Activated T-cell treated with anti-CD3 and anti-CD28 coated beads, Interleukin-2, amount 50 U/mL, for 72 hours (primary cell): ENCODE data around the gene PPIP5K2. TPM values are rescaled to one million over a fixed set of nuclear protein-coding genes. Genes with fewer than 3 reads are reported as not detected.
"Not testable (repeated sequence)": the region's sequence is repeated elsewhere in the genome, so short reads cannot be mapped to it uniquely, and the experiment has no call there.

Source experiments
- ATAC-seq, 2 donors: fragments of 150-1000 bp; cut with Tn5 transposase; replicated peaks in 1 of 2; 2 replicates each; pipeline ENCODE4 v1.10.0; 2021; ENCODE audit warnings: moderate library complexity in 2 of 2, mild to moderate bottlenecking in 1 of 2
- DNase-seq, 2 donors: peaks; one replicate each; pipeline ENCODE4 v3.0.0; 2021 to 2022; ENCODE audit warnings: mixed read lengths in 1 of 2
- H3K27ac Mint-ChIP-seq: one replicate; pipeline ENCODE4 v1.8.0; 2022; ENCODE audit warnings: mild to moderate bottlenecking, moderate library complexity, mixed read lengths
- H3K27me3 Mint-ChIP-seq: one replicate; pipeline ENCODE4 v1.8.0; 2022; ENCODE audit warnings: low read depth, mixed read lengths
- H3K36me3 Mint-ChIP-seq, 2 donors: one replicate each; pipeline ENCODE4 v1.8.0; 2022; ENCODE audit warnings: mixed read lengths in 2 of 2, mild to moderate bottlenecking in 1 of 2; ENCODE audit not compliant: insufficient read depth in 2 of 2
- H3K4me1 Mint-ChIP-seq: one replicate; pipeline ENCODE4 v1.8.0; 2022; ENCODE audit warnings: low read depth, mixed read lengths
- H3K4me3 Mint-ChIP-seq, 2 donors: one replicate each; pipeline ENCODE4 v1.8.0; 2022; ENCODE audit warnings: mild to moderate bottlenecking in 2 of 2, mixed read lengths in 2 of 2, moderate library complexity in 2 of 2
- H3K9me3 Mint-ChIP-seq, 2 donors: one replicate each; pipeline ENCODE4 v1.8.0; 2022; ENCODE audit warnings: mixed read lengths in 2 of 2
- total RNA-seq, 2 donors: library from RNA; stranded (reverse); gene quantifications; one replicate each; pipeline ENCODE4 v1.2.3, GENCODE V29; 2022

The PPIP5K2 gene
- 10 to 100 TPM; 61.7 to 65.7 TPM for total RNA-seq

- Mint-ChIP-seq H3K36me3 (peaks cover 3 to 4% of the 10 kb centered on the region in 2 donors), H3K9me3 (peaks cover 0 to 2% of the 10 kb centered on the region in 2 donors), H3K27me3 (no peaks in the 10 kb centered on the region), H3K4me3 (peak within 1 kb of the TSS; percentile 92 to 93), H3K27ac (peak within 1 kb of the TSS; percentile 97), H3K4me1 (peaks cover 54% of the 10 kb centered on the region)
- ATAC-seq, result peak; percentile 92
- peak; percentile 95 for DNase-seq
Observed at GRCh38 chr5:103119765-103120606, at the start of gene PPIP5K2, which contains the start of gene GIN1. Gene PPIP5K2 (plus strand): TSS chr5:103120301. CDS start chr5:103129590, 9,289 bp downstream. Gene GIN1 (minus strand): TSS chr5:103120138. CDS start chr5:103108707, 11,431 bp downstream.

DNA sequence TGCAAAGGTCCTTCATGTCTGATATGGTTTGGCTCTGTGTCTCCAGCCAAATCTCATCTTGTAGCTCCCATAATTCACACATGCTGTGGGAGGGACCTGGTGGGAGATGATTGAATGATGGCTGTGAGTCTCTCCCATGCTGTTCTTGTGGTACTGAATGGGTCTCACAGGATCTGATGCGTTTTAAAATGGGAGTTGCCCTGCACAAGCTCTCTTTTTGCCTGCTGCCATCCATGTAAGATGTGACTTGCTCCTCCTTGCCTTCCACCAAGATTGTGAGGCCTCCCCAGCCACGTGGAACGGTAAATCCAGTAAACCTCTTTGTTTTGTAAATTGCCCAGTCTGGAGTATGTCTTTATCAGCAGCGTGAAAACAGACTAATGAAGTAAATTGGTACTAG, 46.6 kb upstream of the PPIP5K2 start:
- Mint-ChIP-seq H3K36me3 (peaks cover 11 to 19% of the 10 kb centered on the region in 2 donors), H3K9me3 (peaks cover 22 to 40% of the 10 kb centered on the region in 2 donors)
- H3K4me3 Mint-ChIP-seq, H3K27me3 Mint-ChIP-seq, H3K27ac Mint-ChIP-seq, H3K4me1 Mint-ChIP-seq, ATAC-seq, DNase-seq: not testable (repeated sequence)

GRCh38 chr5:103075442-103075841, 44.7 kb upstream of the PPIP5K2 start:
- H3K9me3 Mint-ChIP-seq, result peaks cover 27 to 44% of the 10 kb centered on the region in 2 donors
- DNase-seq (no peak), ATAC-seq (no peak)
- H3K27me3 Mint-ChIP-seq, result no peaks in the 10 kb centered on the region
- H3K4me1 Mint-ChIP-seq, result no peaks in the 10 kb centered on the region
- peaks cover 13 to 24% of the 10 kb centered on the region in 2 donors for H3K36me3 Mint-ChIP-seq
- no peak overlapping the region for H3K4me3 Mint-ChIP-seq
- H3K27ac Mint-ChIP-seq, result no peak overlapping the region

- H3K9me3 Mint-ChIP-seq, result peaks cover 35 to 54% of the 10 kb centered on the region in 2 donors
- DNase-seq, result no peak
- H3K4me1 Mint-ChIP-seq, result no peaks in the 10 kb centered on the region
- H3K4me3 Mint-ChIP-seq, result no peak overlapping the region
- H3K27me3 Mint-ChIP-seq, result no peaks in the 10 kb centered on the region
- ATAC-seq, result no peak
- H3K36me3 Mint-ChIP-seq, result peaks cover 21% of the 10 kb centered on the region in 2 donors
- H3K27ac Mint-ChIP-seq, result no peak overlapping the region
Observed at GRCh38 chr5:103079796-103080195, 40.3 kb upstream of the PPIP5K2 start.

- H3K4me1 Mint-ChIP-seq, result no peaks in the 10 kb centered on the region
- no peaks in the 10 kb centered on the region for H3K27me3 Mint-ChIP-seq
- H3K4me3 Mint-ChIP-seq, result no peak overlapping the region
- DNase-seq (no peak), ATAC-seq (no peak)
- no peak overlapping the region for H3K27ac Mint-ChIP-seq
- peaks cover 14 to 25% of the 10 kb centered on the region in 2 donors for H3K9me3 Mint-ChIP-seq
- peaks cover 21 to 24% of the 10 kb centered on the region in 2 donors for H3K36me3 Mint-ChIP-seq
Observed at GRCh38 chr5:103086547-103086946, 33.6 kb upstream of the PPIP5K2 start.

DNA sequence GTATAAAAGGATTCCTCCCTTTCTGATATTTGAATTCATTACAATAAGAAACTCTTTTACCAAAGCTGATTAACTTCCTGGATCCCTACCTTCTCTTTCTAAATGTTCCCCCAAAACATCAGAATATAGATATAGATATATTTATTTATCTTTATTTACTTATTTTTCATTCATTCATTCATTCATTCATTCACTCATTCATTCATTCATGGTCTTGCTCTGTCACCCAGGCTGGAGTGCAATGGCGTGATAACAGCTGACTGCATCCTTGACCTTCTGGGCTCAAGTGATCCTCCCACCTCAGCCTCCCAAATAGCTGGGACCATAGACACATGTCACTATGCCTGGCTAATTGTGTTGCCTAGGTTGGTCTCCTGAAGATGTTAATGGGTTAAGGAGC, 30.8 kb upstream of the PPIP5K2 start:
- DNase-seq (no peak), ATAC-seq (no peak)
- Mint-ChIP-seq H3K9me3 (peaks cover 1 to 7% of the 10 kb centered on the region in 2 donors), H3K27me3 (no peaks in the 10 kb centered on the region), H3K4me1 (no peaks in the 10 kb centered on the region), H3K27ac (no peak overlapping the region), H3K4me3 (no peak overlapping the region), H3K36me3 (peaks cover 17 to 18% of the 10 kb centered on the region in 2 donors)

DNA sequence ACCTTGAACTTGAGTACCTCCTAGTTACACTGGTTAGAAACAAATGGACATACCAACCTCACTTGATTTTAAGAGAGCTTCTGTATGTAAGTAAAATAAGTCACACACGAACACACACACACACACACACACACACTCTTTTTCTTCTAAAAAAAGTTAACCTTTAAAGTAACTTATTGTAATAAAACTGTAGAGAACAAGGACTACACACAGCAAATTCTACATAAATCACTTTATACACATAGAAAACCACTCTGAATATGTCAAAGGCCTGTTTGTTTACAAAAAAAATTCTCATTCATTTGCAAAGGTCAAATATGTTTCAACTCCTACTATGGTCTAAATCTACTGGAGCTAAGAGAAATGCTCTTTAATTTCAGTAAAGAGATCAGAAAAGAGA, 29.3 kb upstream of the PPIP5K2 start:
- Mint-ChIP-seq H3K4me3 (no peak overlapping the region), H3K36me3 (peaks cover 9 to 12% of the 10 kb centered on the region in 2 donors), H3K27ac (no peak overlapping the region), H3K27me3 (no peaks in the 10 kb centered on the region), H3K9me3 (peaks cover 0 to 6% of the 10 kb centered on the region in 2 donors), H3K4me1 (no peaks in the 10 kb centered on the region)
- DNase-seq, result no peak
- no peak for ATAC-seq

DNA sequence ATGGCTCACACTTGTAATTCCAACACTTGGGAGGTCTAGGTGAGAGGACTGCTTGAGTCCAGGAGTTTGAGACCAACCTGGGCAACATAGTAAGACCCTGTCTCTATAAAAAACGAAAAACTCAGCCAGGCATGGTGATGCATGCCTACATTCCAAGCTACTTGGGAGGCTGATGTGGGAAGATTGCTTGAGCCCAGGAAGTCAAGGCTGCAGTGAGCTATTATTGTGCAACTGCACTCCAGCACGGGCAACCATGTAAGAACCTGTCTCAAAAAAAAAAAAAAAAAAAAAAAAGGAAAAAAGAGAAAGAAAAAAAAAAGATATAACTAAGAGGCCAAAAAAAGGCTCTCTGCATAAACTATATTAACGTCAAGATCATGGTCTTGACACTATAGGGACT, 27.4 kb upstream of the PPIP5K2 start:
- no peak for ATAC-seq

DNA sequence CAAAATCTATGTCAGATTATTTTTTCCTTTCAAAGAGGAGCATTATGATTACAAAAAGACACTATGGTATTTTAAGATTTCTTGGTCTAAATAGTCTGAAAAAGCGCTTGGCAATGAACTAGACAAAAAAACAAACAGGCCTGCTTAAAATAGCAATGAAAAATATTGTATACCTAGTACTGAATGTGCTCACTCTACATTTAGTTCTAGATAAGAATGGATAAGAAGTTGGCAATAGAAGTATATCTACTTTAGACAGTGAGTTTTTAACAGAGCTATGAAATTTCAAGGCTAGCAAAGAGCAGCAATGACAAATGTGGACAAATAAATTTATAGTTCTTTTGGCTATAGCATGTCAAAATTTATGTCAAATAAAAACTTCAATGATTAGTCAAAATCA, 26.4 kb upstream of the PPIP5K2 start:
- Mint-ChIP-seq H3K27me3 (no peaks in the 10 kb centered on the region), H3K36me3 (peaks cover 2 to 3% of the 10 kb centered on the region in 2 donors)
- ATAC-seq, result no peak

More for the DNA sequence above, 27.4 kb upstream of the PPIP5K2 start:
- DNase-seq, result no peak
- peaks cover 2 to 4% of the 10 kb centered on the region in 2 donors for H3K36me3 Mint-ChIP-seq
- no peaks in the 10 kb centered on the region for H3K4me1 Mint-ChIP-seq
- no peak overlapping the region for H3K4me3 Mint-ChIP-seq
- no peaks in the 10 kb centered on the region for H3K27me3 Mint-ChIP-seq
- no peaks in the 10 kb centered on the region for H3K9me3 Mint-ChIP-seq
- H3K27ac Mint-ChIP-seq, result no peak overlapping the region

DNA sequence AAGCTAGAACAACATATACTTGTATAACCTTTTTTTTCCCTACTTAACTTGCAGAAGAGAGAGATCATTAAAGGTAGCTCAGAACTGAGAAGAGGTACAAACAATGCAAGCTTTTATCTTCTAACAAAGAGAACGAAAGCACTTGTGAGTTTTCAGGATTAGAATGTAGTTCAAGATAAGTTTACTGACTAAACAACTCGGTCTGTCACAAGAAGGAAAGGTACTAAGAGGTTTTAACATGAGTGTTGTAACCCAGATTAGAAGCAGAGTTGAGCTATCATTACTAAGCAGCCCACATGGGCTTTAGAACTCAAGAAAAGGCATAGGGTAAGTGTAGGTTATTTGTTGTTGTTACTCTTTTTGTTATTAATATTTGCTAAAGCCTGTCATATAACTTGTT, 25.4 kb upstream of the PPIP5K2 start:
- Mint-ChIP-seq H3K4me3 (no peak overlapping the region), H3K36me3 (peaks cover 2 to 3% of the 10 kb centered on the region in 2 donors), H3K27ac (no peak overlapping the region), H3K4me1 (no peaks in the 10 kb centered on the region), H3K9me3 (no peaks in the 10 kb centered on the region), H3K27me3 (no peaks in the 10 kb centered on the region)
- ATAC-seq (no peak), DNase-seq (no peak)

More for the DNA sequence above, 26.4 kb upstream of the PPIP5K2 start:
- Mint-ChIP-seq H3K9me3 (no peaks in the 10 kb centered on the region), H3K4me3 (no peak overlapping the region), H3K27ac (no peak overlapping the region), H3K4me1 (no peaks in the 10 kb centered on the region)
- no peak for DNase-seq

DNA sequence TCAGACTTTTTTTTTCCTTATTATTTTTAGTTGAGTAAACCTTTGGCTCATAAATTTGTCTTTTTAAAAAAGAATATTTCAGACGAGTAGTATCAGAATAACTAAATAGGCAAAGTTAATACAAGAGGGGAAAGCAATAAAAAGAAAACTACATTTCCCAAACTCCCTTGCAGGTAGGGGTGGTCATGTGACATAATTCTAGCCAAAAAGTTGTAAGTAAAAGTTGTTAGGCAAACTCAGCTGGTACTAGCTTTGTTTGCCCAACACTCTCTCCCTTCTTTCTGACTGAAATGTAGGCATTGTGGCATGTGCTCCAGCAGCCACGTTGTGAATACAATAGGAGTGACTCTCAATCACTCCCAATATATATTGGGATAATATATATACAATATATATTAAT, 21.1 kb upstream of the PPIP5K2 start:
- ATAC-seq (no peak), DNase-seq (no peak)
- Mint-ChIP-seq H3K27ac (no peak overlapping the region), H3K36me3 (peaks cover 0 to 4% of the 10 kb centered on the region in 2 donors), H3K4me1 (no peaks in the 10 kb centered on the region), H3K27me3 (no peaks in the 10 kb centered on the region), H3K4me3 (no peak overlapping the region), H3K9me3 (no peaks in the 10 kb centered on the region)

GRCh38 chr5:103101079-103101750, 18.9 kb upstream of the PPIP5K2 start:
- no peak for DNase-seq
- no peak for ATAC-seq
- no peaks in the 10 kb centered on the region for H3K4me1 Mint-ChIP-seq
- no peak overlapping the region for H3K27ac Mint-ChIP-seq
- no peaks in the 10 kb centered on the region for H3K9me3 Mint-ChIP-seq
- no peaks in the 10 kb centered on the region for H3K27me3 Mint-ChIP-seq
- no peak overlapping the region for H3K4me3 Mint-ChIP-seq
- peaks cover 0 to 3% of the 10 kb centered on the region in 2 donors for H3K36me3 Mint-ChIP-seq

GRCh38 chr5:103102234-103102633, 17.9 kb upstream of the PPIP5K2 start:
- no peaks in the 10 kb centered on the region for H3K4me1 Mint-ChIP-seq
- H3K27me3 Mint-ChIP-seq, result no peaks in the 10 kb centered on the region
- DNase-seq (no peak), ATAC-seq (no peak)
- H3K4me3 Mint-ChIP-seq, result no peak overlapping the region
- no peak overlapping the region for H3K27ac Mint-ChIP-seq
- H3K36me3 Mint-ChIP-seq, result peaks cover 0 to 3% of the 10 kb centered on the region in 2 donors
- H3K9me3 Mint-ChIP-seq, result no peaks in the 10 kb centered on the region
